GM12864 (cell line): ENCODE data around the gene COL4A4.

Experiments used
- DNase-seq: peaks from one replicate; pipeline ENCODE4 v3.0.0-alpha.2; 2011; ENCODE audit warnings: low read depth
- H3K4me3 ChIP-seq: 2 replicates; pipeline ENCODE4 v1.5.1; 2011; ENCODE audit warnings: mild to moderate bottlenecking, low read depth, low read length, control low read depth
- CTCF ChIP-seq: IDR thresholded peaks from 2 replicates; pipeline ENCODE4 v1.5.1; 2011; ENCODE audit warnings: low read depth, mild to moderate bottlenecking, moderate library complexity, low read length, control low read depth, inconsistent platforms; ENCODE audit errors: missing control alignments

Gene COL4A4

GRCh38 chr2:226969417-226970080 lies 194.5 kb downstream of the COL4A4 start:
- H3K4me3 ChIP-seq = no peak overlapping the region; the same call in 1 of the 2 replicates
- no peak for DNase-seq
- no peak for TF ChIP-seq CTCF

GRCh38 chr2:226965376-226965775 lies 198.6 kb downstream of the COL4A4 start:
- TF ChIP-seq CTCF = no peak
- DNase-seq = no peak
- no peak overlapping the region for H3K4me3 ChIP-seq

- no peak overlapping the region for H3K4me3 ChIP-seq
- TF ChIP-seq CTCF = no peak
- DNase-seq = no peak
Observed at GRCh38 chr2:226963528-226963927, 200.5 kb downstream of the COL4A4 start.

- no peak for TF ChIP-seq CTCF
- no peak for DNase-seq
- H3K4me3 ChIP-seq = no peak overlapping the region
Observed at GRCh38 chr2:226962176-226962773, 201.7 kb downstream of the COL4A4 start.

- TF ChIP-seq CTCF = no peak
- no peak for DNase-seq
- no peak overlapping the region for H3K4me3 ChIP-seq
Observed at GRCh38 chr2:226959418-226959817, 204.6 kb downstream of the COL4A4 start.

- no peak overlapping the region for H3K4me3 ChIP-seq
- DNase-seq = no peak
- no peak for TF ChIP-seq CTCF
Observed at GRCh38 chr2:226956659-226957058, 207.3 kb downstream of the COL4A4 start.

GRCh38 chr2:226953826-226954225 lies 210.2 kb downstream of the COL4A4 start:
- H3K4me3 ChIP-seq = no peak overlapping the region
- DNase-seq = no peak
- no peak for TF ChIP-seq CTCF
